GM18907 (cell line): ENCODE data around the gene ENG.
A peak's percentile ranks its signal among the peaks of the same experiment; 100 is the strongest.
"Not testable (repeated sequence)": the region's sequence is repeated elsewhere in the genome, so short reads cannot be mapped to it uniquely, and the experiment has no call there.

Experiments used
- ATAC-seq: cut with Tn5 transposase; IDR thresholded peaks from one replicate; pipeline ENCODE4 v1.9.1; 2021; ENCODE audit warnings: mild to moderate bottlenecking, moderate library complexity; ENCODE audit not compliant: unreplicated experiment

ENG gene

DNA sequence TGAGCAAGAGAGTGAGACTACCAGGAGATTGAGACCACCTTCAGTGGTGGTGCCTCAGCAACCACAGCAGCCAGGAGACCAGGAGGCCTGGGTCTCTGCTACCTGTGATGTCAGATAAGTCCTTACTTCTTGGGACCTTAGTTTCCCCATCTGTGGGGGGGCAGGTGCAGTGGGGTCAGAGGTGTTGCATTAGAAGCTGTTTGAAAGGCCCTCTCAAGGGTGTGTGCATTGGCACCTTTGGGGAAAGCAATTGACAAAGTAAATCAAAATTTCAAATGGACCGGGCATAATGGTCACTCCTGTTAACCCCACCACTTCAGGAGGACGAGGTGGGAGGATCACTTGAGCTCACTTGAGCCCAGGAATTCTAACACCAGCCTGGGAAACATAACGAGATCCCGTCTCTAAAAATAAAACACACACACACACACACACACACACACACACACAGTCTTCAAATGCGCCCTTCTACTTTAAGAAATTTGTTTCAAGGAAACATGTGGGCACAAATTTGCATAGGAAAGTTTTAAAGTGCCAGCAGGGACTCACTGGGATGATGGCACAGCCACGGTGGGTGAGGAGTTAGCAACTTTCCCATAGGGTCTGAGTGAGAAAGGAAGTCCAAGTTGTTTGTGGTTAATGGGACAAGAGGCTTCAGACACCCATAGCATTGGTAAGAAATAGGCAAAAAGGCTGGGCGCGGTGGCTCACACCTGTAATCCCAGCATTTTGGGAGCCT is 24.4 kb upstream of the ENG start:
- ATAC-seq, result no peak

DNA sequence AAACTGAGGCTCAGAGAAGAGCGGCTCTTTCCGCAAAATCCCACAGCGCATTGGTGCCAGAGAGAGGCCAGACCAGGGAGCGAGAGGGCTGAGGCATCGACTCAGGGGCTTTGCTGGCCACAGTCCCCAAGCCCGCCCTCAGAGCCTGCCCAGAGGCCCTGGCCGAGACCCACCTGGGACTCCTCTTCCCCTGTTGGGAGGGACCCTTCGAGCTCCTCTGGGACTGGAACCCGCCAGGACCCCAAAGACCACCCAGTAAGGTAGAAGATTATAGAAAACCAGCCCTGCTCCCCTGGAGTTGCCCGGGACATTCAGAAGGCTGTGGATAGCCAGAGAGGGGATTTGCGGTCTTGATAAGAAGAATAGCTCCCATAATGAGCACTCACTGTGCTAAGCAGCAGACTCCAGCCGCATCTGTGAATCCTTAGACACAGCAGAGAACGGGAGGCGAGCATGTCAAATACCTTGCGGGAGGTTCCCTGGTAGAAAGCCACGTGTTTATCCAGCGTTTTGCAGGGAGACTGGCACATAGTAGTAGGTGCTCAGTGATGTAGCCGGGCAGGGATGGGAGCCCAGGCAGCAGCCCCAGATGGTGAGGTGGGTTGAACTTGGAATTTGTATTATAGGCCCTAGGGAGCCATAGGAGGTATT is 23.7 kb upstream of the ENG start:
- ATAC-seq, result no peak

DNA sequence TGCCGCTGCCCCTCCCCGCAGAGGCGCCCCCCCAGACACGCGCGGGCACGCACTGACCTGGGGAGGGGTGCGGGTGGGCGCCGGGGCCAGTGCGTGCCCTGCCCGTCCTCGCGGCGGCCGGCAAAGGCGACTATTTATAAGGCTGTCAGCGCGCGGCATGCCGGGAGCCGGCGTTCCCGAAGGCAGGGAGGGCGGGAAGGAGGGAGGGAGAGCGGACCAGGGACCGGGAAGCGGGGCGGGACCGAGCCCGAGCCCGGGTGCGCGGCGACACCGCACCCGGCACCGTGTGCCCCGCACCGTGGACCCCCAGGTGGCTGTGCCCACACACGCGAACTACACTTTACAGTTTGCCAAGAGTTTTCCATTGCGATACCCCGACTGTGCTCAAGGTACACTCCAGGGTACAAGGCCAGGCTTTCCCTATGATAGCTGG is 23.1 kb upstream of the ENG start, which contains the start of gene AK1:
Gene AK1 (minus strand): TSS at position 110 of the 433 bp plus-strand sequence. CDS start 3,058 bp downstream, outside the sequence.
- ATAC-seq, result no peak

DNA sequence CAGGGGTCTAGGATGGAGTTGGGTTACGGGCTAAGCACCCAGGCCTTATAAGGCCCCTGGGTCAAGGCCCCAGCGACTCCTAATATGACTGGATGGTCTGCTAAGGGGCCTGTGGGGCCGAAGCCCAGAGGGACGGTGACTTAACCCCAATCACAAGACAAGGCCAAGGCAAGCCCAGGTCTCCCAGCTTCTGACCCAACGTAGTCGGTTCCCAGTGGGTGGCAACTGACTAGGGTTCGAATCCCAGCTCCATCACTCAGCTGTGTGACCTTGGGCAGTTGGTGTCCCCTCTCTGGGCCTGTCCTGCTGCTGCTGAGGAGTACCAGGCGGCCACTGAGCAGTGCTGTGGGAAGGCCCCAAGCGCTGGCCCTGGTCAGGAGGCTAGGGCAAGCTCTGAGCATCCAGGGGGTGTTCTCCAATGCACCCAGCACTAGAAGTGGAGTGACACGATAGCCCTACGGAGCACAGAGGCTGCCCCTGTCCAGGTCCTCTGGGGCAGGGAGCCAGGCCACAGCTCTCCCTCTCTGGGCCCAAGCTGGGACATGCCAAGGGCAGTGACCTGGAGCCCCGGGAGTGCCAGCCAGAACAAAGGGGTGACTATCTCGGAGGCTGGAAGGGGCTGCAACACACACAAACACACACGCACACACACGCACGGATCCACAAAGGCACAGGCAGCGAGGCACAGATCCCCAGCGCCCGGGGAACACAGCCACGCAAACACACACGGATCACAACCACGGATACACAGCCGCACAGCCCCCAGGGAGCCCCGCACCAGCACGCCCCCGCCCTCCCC is 22.5 kb upstream of the ENG start:
- no peak for ATAC-seq

DNA sequence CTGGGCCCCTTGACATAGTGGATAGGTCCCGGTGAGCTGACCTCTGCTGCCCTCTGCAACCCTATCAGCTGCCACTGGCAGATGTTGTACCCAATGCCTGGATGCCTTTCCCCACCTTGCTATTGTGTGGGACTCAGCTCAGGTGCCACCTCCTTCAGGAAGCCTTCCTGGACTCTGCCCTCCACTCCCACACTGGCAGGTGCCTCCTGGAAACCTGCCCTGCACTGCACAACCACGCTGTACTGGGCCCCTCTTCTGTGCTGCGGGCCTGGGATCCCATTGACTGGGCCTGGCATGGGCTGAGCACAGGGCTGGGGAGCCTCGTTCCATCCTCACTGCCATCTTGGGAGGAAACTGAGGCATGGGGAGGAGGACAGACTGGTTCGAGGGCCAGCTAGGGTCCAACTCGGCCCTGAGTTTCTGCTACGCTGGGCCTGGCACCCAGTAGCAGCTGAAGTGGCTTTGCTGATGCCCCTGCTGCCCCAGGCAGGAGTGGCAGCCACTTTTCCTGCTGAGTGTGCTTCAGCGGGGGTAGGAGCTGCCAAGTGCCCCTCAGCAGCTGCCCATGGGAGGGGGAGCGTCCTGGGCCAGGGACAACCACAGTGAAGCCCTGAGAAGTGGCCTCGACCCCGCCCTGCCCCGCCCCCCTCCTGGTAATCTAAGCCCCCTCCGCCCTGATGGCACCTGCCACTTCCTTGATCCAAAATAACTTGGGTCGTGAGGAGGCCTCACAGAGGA is 21.7 kb upstream of the ENG start:
- no peak for ATAC-seq

DNA sequence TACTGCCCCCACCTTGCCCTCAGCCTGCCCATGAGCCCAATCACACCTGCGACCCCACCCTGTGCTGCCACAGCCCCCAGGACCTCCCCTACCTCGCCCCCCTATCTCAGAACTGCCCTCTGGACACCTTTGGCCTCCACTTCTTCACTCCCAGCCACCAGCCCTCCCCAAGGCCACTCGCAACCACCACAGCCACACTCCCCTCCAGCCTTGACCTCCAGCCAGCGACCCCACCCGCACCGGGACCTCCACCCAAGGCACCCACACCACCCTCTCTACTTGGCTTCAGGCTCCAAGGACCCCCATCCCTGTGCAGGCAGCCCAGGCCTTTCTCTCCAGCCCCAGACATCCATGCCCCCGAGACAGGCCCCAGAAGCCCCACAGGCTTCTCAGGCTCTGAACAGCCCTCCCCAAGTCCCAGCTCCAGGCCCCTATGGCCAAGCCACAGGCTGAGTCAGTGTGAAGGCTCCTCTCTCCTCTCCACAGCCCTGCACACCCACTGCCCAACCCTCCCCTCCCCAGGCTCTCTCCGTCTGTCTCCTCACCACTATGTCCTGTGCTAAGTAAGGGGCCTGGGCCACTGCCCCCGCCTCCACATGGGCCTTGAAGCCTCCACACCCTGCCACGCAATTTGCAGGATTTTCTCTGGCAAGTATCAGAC is 21.0 kb upstream of the ENG start:
- no peak for ATAC-seq

DNA sequence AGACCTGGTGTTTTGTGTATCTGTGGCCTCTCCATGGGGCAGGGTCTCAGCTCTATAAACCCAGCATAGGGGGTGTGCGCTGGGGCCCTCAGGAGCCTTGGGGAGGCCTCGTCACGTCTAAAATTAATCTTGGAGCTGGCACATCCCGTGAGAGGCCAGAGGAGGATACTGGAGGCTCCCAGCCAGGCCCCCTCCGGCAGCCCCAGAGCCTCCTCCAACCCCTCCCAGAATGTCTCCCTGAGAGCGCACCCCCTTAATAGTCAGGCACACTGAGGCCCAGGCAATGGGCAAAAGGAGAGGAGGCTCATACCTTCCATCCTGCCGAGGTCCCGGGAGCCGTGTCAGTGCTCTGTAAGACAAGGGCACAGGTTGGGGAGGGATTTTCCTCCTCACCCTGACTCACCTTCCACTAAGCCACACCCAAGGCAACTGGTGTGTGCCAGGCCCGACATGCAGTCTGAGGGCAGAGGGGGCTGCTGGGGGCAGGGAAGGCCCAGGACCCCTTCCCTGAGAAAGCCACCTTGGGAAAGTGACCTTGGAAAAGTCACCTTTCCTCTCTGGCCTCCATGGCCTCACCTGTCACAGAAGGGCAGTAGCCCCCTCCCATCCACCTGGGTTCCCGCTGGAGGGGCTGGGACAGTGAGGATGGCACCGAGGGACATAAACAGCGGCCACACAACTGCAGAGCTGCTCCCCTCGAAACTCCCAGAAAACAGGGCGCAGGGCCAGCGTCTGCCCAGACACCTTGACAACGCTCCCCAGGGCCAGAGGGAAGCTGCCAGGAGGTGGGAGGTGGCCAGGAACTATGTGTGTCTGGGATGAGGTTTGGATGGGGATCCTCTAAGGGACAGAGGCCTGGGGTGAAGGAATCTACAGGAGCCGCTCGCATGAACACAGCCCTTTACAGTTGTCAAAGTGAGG is 20.1 kb upstream of the ENG start:
- ATAC-seq, result no peak

DNA sequence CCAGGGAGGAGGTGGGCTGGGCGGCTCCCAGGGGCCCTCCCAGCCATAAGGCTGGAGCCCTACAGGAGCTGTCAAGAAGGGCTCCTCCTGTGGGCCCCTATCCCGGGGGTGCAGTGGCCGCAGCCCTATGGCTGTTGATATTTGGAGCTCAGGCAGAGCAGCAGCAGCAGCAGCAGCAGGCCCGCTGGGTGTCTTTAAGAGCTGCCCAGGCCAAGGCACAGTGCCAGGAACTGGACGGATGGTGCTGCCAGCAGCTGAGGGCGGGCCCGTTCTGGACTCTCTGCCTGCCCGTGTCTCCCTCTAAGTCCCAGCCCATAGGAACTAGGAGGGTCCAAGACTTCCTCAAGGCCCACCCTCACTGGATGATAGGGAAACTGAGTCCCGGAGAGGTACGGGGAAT is 19.4 kb upstream of the ENG start:
- no peak for ATAC-seq

DNA sequence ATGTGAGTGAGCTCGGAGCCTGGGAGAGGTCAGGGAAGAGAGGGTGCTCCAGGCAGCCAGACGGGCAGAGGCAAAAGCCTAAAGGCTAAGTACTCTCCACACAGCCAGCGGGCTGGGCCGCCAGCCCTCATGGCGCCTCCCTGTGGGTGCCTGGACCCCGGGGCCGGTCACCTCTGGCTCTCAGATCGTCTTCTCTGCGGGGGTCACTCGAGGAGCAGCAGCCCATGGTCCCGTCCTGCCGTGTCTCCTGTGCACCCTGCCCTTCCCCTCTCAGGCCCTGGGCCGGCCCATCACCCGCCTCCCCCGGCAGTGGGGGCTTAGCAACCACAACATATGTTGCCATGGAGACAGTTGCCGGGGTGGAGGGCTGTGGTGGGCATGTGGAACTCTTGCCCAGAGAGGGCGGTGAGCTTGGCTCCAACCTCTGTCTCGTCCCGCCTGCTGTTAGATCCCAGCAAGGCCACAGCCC is 18.8 kb upstream of the ENG start:
- no peak for ATAC-seq

DNA sequence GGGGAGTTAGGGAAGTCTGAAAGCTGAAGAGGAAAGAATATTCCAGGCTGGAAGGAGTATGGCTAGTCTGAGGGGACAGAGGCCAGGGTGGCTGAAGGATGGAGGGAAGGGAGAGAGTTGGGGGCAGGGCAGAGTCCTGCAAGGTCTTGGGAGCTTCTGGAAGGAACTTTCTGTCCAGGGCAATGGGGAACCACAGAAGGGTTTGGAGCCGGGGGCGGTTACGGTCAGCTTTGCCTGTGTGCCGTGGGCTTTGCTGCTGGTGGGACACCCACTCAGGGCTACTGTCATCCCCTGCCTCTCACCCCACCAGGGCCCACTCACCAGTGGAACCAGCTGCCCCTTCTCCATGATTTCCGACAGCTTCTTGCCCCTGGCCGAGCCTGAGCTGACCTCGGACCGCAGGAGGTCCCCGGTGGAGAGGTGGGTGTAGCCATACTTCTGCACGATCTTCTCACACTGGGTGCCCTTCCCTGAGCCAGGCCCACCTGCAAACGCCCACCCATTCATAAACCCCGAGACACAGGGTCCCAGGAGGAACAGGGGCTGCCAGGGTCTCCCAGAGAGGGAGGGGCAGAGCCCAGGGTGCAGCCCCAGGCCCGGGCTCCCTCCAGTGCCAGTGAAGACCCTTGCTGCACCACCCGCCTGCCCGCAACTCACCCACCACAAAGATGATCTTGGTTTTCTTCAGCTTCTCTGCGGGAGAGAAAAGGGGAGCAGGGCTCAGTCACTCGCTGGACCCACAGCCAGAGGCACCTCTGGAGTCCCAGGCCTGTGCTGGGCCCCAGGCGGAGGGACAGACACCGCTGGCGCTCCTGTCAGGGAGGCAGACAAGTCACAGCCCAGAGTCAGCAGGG is 18.1 kb upstream of the ENG start:
- no peak for ATAC-seq

DNA sequence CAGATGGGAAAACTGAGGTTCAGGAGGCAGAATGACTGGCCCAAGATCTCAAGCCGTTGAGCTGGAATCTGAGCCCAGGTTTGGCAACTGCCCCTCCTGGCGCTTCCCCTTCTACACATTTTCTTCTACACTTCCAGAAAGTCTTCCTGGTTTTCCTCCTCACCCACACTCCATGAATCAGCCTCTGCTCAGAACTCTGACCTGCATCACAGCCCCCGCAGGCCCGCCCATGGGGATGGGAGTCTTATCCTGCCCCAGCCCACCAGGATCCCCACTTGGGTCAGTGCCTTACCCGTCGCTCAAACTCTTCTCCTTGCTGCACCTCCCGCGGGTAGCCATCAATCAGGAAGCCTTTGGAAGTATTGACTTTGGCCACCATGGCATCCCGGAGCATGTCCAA is 17.1 kb upstream of the ENG start:
- ATAC-seq, result no peak

DNA sequence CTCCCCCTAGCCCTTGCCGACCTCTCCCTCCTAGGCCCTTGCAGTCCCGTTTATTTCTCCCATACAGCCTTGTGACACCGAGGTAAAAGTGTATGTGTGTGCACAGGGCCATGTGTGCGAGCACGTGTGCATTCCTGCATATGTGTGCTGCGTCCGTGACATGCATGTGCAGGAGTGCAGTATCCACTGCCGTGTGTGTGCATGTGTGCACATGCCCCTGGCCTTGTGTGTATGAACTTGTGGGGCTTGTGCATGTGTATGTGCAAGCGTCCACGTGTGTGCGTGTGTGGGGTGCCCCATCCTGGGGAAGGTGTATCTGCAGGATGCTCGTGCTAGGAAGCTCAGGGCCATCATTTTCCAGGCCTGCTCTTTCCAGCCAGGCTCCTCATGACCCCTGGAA is 16.4 kb upstream of the ENG start:
- ATAC-seq, result no peak

DNA sequence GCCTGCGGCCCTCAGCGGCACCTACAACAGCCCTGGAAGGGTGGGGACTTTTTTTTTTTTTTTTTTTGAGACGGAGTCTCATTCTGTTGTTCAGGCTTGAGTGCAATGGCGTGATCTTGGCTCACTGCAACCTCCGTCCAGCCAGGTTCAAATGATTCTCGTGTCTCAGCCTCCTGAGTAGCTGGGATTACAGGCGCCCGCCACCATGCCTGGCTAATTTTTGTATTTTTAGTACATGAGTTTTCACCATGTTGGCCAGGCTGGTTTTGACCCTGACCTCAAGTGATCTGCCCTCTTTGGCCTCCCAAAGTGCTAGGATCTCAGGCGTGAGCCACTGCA is 15.7 kb upstream of the ENG start:
- ATAC-seq, result not testable (repeated sequence)

DNA sequence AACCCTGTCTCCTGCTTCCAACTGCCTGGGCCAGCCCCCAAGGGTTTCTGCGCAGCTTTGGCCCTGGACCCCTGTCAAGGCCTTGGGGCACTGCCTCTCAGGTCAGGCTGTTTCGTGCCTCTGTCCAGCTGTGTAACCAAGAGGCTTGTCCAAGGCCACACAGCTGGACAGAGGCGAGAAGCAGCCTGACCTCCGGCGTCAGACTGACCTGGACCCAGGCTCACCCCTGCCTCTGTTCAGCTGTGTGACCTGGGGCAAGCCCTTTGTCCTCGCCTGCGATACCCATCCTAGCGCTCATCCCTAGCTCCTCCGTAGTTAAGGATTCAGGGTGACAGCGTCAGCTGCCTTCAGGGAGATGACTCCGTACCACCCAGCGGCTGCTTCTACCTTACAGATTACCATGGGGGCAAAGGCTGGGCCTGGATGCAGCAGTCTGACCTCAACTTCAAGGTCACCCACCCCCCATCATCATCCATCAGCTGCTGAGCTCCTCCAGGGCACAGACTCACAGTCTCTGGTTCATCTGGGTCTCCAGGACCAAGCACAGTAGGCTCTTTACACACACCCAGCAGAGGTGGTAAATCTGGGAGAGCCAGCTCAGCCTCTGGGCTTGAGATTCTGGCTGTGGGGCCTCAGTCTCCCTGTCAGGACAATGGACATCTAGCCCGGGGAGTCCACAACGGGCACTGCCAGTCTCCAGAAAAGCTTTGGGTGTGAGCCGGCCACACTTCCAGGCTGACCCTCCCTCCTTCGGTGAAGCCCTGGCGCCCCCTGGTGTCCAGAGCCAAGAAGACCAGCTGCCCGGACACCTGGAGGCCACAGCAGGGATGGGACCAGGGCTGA is 15.1 kb upstream of the ENG start:
- ATAC-seq, result peak; percentile 60

DNA sequence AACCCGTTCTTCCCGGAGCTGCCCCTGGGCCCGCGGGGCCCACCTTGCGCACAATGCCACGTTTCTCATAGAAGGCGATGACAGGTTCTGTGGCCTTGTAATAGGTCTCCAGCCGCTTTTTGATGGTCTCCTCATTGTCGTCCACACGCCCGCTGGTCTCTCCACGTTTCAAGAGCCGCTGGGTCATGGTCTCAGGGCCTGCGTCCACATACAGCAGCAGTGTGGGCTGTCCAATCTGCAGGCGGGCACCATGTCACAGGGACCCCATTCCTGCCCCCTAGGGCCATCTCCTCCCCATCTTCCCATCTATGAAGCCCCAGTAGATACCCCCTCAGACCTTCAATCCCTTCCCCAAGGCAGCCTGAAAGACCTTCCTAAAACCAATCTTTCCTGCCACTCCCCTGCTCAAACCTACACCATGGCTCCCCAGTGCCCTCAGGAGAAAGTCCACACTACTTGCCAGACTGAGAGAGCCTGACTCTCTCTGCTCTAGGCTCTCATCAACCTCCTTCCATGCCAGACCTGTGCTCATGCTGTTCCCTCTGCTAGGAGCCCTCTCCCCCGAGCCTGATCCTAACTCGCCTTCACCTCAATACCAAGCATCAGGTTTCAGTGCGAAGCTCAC is 13.9 kb upstream of the ENG start:
- ATAC-seq, result no peak

DNA sequence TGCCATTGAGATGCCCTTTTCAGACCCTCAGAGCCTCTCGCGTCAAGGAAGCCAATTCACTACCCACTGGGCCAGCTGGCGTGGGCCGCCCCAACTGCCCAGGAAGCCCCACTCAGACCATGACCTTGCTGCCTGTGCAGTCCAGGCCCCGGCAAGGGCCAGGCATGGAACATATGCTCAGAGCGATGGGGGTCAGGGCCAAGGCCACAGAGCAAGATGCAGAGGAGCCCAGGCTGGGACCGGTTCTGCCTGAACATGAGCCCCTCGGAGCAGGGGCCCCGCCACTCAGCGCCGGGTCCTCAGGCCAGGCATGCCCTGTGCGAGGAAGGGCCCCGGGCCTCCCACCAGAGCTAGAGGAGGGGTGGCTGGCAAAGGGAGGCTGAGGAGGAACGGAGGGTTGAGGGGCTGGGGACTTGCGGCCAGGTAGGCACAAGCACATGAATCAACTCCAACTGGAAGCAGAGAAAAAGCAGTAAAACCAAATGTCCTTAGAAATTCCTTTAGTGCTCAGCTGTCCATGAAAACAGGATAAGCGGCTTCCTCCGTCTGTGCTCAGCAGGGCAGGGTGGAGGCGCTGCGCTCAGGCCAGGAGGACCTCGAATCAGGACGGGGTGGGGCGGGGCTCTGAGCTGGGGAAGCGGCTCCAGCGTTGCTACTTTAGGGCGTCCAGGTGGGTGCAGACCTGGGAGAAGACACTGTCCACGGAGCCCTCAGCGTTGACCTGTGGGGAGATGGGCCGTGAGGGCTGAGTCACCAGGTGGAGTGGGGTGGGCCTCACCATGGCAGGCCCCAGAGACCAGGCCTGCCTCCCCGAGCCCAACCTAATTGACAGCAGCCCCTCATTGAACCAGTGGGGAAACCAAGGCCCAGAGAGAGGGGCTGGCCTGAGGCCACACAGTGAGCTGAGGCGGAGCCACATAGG is 13.2 kb upstream of the ENG start:
- ATAC-seq, result no peak
